ENCODE results near the gene IGLL5.

DNA sequence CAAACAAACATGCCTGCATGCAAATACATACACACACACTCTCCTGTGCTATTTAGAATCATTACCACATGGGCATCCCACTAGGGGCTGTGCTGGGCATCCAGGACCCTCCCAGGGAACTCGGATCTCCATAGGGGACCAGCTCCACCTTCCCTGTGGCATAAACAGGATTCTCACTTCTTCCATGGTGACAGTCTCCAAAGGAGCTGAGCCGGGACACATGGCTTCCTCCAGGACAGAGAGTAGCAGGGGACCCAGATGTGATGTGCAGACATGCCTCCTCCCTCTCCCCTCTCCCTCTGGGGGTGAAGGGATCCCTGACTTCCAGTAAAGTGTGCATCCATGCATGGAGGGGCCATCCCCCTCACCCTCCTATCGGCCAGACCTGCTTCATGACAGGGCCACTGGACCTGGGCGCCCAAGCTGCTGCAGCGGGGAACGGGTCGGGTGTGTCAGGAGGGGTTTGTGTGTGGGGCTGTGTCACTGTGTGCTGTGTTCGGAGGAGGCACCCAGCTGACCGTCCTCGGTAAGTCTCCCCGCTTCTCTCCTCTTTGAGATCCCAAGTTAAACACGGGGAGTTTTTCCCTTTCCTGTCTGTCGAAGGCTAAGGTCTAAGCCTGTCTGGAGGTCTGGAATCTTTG lies 33.4 kb downstream of the IGLL5 start:
- TF ChIP-seq, protein P1, sequence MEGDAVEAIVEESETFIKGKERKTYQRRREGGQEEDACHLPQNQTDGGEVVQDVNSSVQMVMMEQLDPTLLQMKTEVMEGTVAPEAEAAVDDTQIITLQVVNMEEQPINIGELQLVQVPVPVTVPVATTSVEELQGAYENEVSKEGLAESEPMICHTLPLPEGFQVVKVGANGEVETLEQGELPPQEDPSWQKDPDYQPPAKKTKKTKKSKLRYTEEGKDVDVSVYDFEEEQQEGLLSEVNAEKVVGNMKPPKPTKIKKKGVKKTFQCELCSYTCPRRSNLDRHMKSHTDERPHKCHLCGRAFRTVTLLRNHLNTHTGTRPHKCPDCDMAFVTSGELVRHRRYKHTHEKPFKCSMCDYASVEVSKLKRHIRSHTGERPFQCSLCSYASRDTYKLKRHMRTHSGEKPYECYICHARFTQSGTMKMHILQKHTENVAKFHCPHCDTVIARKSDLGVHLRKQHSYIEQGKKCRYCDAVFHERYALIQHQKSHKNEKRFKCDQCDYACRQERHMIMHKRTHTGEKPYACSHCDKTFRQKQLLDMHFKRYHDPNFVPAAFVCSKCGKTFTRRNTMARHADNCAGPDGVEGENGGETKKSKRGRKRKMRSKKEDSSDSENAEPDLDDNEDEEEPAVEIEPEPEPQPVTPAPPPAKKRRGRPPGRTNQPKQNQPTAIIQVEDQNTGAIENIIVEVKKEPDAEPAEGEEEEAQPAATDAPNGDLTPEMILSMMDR (conservative IDR thresholded peaks at IDR 0.05; ENCODE audit: low read length) = no peak
- TF ChIP-seq EZH2phosphoT487 (IDR thresholded peaks at IDR 0.05; ENCODE audit: borderline replicate concordance) = no peak
